Peyer's patch (tissue), 4 donors: ENCODE data around the gene CHD5. TPM values are rescaled to one million over a fixed set of nuclear protein-coding genes. Genes with fewer than 3 reads are reported as not detected.

ENCODE experiments used
- DNase-seq, 3 donors: peaks; one replicate each; pipeline ENCODE4 v3.0.0-alpha.2; 2017 to 2019
- H3K27ac ChIP-seq, 4 donors: fragments of 200-600 bp; sonication (generic); one replicate each; pipeline ENCODE4 v1.5.1; 2016 to 2019
- H3K27me3 ChIP-seq, 2 donors: fragments of 200-600 bp; sonication (generic); one replicate each; pipeline ENCODE4 v1.5.1; 2019
- H3K36me3 ChIP-seq, 3 donors: fragments of 200-600 bp; sonication (generic); one replicate each; pipeline ENCODE4 v1.5.1; 2016 to 2019
- H3K4me1 ChIP-seq, 4 donors: fragments of 200-600 bp; sonication (generic); one replicate each; pipeline ENCODE4 v1.5.1; 2016 to 2019
- H3K4me3 ChIP-seq, 4 donors: fragments of 200-600 bp; sonication (generic); 1 replicate in 3 of 4; 2 replicates in 1 of 4; pipeline ENCODE4 v1.5.1; 2016 to 2019; ENCODE audit warnings: mild to moderate bottlenecking in 1 of 4
- H3K9me3 ChIP-seq, 4 donors: fragments of 200-600 bp; sonication (generic); one replicate each; pipeline ENCODE4 v1.5.1; 2016 to 2019; ENCODE audit warnings: mild to moderate bottlenecking in 1 of 4
- CTCF ChIP-seq, 6 experiments: fragments of 450-650 bp in 4 of 6; fragments of 200-600 bp in 2 of 6; sonication (generic) in 1 of 6; IDR thresholded peaks; one replicate each; pipeline ENCODE4 v1.5.1; 2017 to 2019; ENCODE audit warnings: antibody characterized with exemption in 6 of 6, mild to moderate bottlenecking in 3 of 6, moderate library complexity in 1 of 6
- POLR2A ChIP-seq, 2 donors: fragments of 450-650 bp; IDR thresholded peaks; one replicate each; pipeline ENCODE4 v1.5.1; 2017; ENCODE audit warnings: antibody characterized with exemption in 2 of 2, mild to moderate bottlenecking in 2 of 2, moderate library complexity in 2 of 2
- total RNA-seq, 4 donors: library from RNA; depleted of rRNA; stranded (reverse); fragments of >200 nt; gene quantifications; one replicate each; pipeline ENCODE4 v1.1.0, GENCODE V29; 2016

The CHD5 gene
- total RNA-seq, 4 donors from 2014 or later = under 0.01 to 0.66 (median 0.22) TPM

DNA sequence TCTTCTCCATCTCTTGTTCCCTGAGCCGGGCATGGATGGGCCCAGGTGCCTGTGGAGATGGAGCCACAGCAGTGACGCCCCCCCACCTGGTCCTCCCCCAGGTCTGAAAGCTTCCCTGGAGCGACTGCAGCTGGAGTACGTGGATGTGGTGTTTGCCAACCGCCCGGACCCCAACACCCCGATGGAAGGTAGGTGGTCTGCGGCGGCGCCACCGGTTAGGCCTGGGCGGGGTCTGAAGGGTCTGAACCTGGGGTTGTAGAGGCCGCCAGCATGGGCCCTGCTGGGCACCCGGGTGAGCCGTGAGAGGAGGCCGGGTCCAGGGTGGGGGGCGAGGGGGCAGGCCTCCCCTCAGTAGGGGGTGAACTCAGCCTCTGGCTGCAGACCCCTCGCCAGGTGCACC is 89.8 kb downstream of the CHD5 start:
- Histone ChIP-seq H3K4me3 (no peak overlapping the region), H3K9me3 (no peaks in the 10 kb centered on the region), H3K27me3 (no peaks in the 10 kb centered on the region), H3K4me1 (no peaks in the 10 kb centered on the region), H3K27ac (no peak overlapping the region), H3K36me3 (no peaks in the 10 kb centered on the region)
- no peak for DNase-seq
- TF ChIP-seq CTCF (IDR thresholded peaks at IDR 0.05) = no peak
- TF ChIP-seq POLR2A (IDR thresholded peaks at IDR 0.05) = no peak

DNA sequence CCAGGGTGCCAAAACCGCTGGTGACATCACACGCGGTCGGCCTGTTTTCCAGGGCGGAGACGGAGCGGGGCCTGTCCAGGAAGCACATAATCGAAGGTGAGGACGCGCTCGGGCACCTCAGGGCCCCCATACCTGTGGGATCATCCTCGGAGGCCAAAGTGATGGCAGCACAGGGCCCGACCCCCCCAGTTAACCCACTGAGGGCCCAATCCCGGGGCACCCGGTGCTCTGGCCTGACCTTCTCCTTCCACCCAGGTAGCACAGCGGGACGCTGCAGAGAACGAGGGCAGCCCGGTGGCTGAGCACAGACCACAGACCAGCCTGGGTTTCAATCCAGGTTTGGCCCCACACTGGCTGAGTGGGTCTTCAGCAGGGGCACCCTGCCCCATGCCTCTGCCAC is 91.2 kb downstream of the CHD5 start:
- no peak for TF ChIP-seq POLR2A (IDR thresholded peaks at IDR 0.05)
- no peak for TF ChIP-seq CTCF (IDR thresholded peaks at IDR 0.05)
- no peak overlapping the region for H3K4me3 ChIP-seq
- no peaks in the 10 kb centered on the region for H3K4me1 ChIP-seq
- H3K27me3 ChIP-seq = no peaks in the 10 kb centered on the region
- H3K9me3 ChIP-seq = no peaks in the 10 kb centered on the region
- no peaks in the 10 kb centered on the region for H3K36me3 ChIP-seq
- H3K27ac ChIP-seq = no peak overlapping the region
- no peak for DNase-seq

GRCh38 chr1:6087958-6088357 is 92.2 kb downstream of the CHD5 start:
- no peaks in the 10 kb centered on the region for H3K9me3 ChIP-seq
- no peaks in the 10 kb centered on the region for H3K36me3 ChIP-seq
- TF ChIP-seq POLR2A (IDR thresholded peaks at IDR 0.05) = no peak
- no peak for TF ChIP-seq CTCF (IDR thresholded peaks at IDR 0.05)
- H3K4me1 ChIP-seq = no peaks in the 10 kb centered on the region
- DNase-seq = no peak
- no peak overlapping the region for H3K4me3 ChIP-seq
- H3K27ac ChIP-seq = no peak overlapping the region
- no peaks in the 10 kb centered on the region for H3K27me3 ChIP-seq

- no peak for DNase-seq
- no peak overlapping the region for H3K27ac ChIP-seq
- no peaks in the 10 kb centered on the region for H3K36me3 ChIP-seq
- no peak for TF ChIP-seq POLR2A (IDR thresholded peaks at IDR 0.05)
- no peak for TF ChIP-seq CTCF (IDR thresholded peaks at IDR 0.05)
- no peaks in the 10 kb centered on the region for H3K4me1 ChIP-seq
- no peaks in the 10 kb centered on the region for H3K9me3 ChIP-seq
- no peaks in the 10 kb centered on the region for H3K27me3 ChIP-seq
- H3K4me3 ChIP-seq = no peak overlapping the region
Observed at GRCh38 chr1:6087377-6087772, 92.7 kb downstream of the CHD5 start.

DNA sequence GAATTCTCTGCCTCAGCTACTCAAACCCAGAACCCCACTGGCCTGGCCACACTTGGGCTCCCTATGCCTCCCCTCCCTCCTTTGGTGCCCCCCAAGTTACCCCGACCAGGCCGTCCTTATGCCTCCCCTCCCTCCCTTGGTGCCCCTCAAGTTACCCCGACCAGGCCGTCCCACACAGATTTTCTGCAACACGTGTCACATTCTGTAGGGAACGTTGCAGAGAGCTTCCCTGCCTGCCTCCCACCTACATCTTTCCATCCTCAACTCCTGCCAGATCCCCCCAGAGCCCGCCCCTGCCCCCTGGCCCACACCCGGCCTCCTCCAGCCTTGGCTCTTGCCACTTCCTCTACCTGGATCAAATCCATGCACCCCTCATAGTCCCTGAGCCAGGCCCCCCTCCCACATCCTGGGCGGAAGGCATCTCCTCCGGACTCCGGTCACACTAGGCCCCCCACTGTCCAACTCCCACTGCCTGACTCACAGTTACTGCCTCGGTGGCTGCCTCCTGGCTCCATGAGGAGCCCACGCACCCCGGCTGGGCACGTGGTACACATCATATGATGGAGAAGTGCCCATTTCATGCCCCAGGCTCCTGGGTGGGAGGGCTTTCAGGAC is 93.3 kb downstream of the CHD5 start:
- Histone ChIP-seq H3K4me3 (no peak overlapping the region), H3K27ac (no peak overlapping the region), H3K9me3 (no peaks in the 10 kb centered on the region), H3K27me3 (no peaks in the 10 kb centered on the region), H3K4me1 (no peaks in the 10 kb centered on the region), H3K36me3 (no peaks in the 10 kb centered on the region)
- no peak for DNase-seq
- TF ChIP-seq CTCF (IDR thresholded peaks at IDR 0.05) (no peak), POLR2A (IDR thresholded peaks at IDR 0.05) (no peak)

- H3K4me1 ChIP-seq = no peaks in the 10 kb centered on the region
- TF ChIP-seq POLR2A (IDR thresholded peaks at IDR 0.05) = no peak
- no peak for TF ChIP-seq CTCF (IDR thresholded peaks at IDR 0.05)
- H3K9me3 ChIP-seq = no peaks in the 10 kb centered on the region
- H3K27ac ChIP-seq = no peak overlapping the region
- no peaks in the 10 kb centered on the region for H3K27me3 ChIP-seq
- no peak for DNase-seq
- no peak overlapping the region for H3K4me3 ChIP-seq
- no peaks in the 10 kb centered on the region for H3K36me3 ChIP-seq
Observed at GRCh38 chr1:6086358-6086757, 93.8 kb downstream of the CHD5 start.
